Activated CD8-positive, alpha-beta memory T cell treated with anti-CD3 and anti-CD28 coated beads, Interleukin-2, amount 50 U/mL, for 4 hours (primary cell): Measurements from ENCODE around the gene TMEM253.

Source experiments
- DNase-seq: peaks from one replicate; pipeline ENCODE4 v3.0.0-alpha.2; 2020

TMEM253 gene

DNA sequence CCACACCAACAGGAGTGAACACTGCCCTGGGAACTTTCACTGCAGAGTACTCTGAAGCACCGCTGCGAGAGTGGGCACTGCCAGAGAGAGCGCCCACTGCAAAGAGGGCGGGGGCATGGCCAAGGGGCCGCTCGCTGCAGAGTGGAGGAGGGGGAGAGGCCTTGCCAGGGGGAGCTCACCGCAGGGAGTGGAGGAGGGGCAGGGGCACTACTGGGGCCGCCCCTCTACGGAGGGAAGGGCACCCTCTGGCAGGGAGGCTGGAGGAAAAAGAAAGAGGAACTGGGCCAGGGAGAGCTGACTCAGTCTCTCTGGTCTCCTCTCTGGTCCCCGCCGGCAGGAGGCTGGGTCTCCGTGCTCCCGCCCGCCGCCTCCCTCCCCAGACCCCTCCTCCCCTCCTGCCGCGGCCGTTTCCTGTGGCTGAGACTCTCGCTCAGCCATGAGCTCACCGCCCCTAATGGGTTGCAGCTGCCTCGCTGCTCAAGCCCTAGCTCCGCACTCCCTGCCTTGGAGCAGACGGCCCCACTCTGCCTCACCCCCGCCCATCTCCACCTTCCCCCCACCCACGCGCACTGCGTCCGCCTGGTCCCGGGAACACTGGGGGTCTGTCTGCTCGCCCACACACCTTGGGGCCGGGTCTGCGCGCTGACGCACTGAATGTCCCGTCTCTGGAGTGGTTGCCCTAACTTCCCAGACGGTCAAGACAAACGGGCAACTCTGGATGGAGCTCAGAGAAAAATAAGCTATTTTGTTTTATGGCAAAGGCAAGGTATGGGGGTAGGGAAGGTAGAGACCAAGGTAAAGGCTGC lies 29.4 kb upstream of the TMEM253 start:
- DNase-seq = no peak

DNA sequence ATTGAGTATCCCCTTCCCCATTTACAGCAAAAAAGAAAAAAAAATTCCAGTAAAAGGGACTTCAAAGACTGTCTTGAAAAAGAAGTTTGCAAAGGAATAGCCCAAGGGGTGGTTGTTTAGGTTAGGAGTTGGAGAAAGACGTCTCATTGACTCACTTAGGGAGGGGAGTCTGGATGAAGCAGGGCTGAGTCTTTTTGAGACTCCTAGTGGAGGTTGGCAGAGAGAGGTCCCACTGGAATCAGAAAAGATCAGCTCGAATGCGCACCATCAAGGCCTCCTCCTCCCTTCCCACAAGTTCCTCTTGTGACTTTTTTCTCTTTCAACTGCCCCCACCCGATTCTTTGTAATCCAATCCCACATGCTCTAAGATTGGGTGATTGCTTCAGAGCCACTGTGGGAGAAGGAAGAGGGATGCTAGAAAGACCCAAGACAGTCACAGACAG lies 28.8 kb upstream of the TMEM253 start:
- no peak for DNase-seq

DNA sequence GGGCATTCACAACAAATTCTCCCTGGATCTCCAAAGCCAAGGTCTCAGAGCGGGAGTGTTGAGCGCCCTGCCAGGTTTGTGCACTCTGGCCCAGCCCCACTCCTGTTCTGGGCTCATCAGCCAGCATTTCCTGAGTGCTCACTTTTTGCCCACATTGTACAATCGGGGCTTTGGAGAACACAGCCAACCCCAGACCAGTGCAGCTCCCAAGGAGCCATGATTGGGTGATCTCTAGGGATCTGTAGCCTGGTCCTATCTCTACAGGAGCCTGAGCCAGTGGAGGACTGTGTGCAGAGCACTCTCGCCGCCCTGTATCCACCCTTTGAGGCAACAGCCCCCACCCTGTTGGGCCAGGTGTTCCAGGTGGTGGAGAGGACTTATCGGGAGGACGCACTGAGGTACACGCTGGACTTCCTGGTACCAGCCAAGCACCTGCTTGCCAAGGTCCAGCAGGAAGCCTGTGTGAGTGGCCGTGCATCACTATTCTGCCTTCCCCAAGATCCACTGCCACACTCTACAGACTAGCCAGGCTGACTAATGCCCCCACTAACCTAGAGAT lies 28.0 kb upstream of the TMEM253 start:
- DNase-seq = no peak

DNA sequence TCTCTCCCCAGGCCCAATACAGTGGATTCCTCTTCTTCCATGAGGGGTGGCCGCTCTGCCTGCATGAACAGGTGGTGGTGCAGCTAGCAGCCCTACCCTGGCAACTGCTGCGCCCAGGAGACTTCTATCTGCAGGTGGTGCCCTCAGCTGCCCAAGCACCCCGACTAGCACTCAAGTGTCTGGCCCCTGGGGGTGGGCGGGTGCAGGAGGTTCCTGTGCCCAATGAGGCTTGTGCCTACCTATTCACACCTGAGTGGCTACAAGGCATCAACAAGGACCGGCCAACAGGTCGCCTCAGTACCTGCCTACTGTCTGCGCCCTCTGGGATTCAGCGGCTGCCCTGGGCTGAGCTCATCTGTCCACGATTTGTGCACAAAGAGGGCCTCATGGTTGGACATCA lies 26.9 kb upstream of the TMEM253 start:
- DNase-seq = no peak

DNA sequence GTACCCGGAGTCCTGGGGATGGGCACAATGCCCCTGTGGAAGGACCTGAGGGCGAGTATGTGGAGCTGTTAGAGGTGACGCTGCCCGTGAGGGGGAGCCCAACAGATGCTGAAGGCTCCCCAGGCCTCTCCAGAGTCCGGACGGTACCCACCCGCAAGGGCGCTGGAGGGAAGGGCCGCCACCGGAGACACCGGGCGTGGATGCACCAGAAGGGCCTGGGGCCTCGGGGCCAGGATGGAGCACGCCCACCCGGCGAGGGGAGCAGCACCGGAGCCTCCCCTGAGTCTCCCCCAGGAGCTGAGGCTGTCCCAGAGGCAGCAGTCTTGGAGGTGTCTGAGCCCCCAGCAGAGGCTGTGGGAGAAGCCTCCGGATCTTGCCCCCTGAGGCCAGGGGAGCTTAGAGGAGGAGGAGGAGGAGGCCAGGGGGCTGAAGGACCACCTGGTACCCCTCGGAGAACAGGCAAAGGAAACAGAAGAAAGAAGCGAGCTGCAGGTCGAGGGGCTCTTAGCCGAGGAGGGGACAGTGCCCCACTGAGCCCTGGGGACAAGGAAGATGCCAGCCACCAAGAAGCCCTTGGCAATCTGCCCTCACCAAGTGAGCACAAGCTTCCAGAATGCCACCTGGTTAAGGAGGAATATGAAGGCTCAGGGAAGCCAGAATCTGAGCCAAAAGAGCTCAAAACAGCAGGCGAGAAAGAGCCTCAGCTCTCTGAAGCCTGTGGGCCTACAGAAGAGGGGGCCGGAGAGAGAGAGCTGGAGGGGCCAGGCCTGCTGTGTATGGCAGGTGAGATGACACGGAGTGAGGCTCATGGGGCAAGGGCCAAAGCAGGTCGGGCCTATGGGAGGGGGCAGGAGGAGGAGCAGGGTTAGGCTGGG lies 26.2 kb upstream of the TMEM253 start:
- DNase-seq = no peak

DNA sequence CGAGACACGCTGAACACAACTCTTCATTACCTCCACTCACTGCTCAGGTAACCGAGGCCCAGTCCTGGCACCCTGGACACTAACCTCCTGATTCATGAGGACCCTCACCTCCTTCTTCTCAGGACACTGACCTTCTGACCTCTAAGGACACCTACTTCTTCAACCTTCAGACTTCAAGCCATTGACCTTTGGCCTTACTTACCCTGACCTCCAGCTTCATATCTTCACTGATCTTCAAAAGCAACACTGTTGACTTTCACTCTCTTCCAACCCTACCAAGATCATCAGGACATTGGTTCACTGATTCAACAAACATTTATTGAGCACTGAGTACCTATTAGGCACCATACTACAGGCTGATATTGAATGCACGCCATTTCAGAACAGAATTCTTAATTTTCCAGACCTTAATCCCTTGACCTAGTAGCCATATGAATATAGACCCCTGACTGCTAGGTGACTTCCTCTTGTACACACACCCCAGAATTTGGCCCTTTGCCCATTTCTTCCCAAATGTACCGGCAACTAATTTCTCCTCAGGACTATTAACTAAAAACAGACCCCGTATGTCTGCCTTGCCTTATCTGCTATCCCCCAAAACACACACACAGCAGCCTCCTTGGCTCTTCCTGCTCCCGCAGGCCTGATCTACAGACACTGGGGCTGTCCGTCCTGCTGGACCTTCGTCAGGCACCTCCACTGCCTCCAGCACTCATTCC lies 25.0 kb upstream of the TMEM253 start:
- no peak for DNase-seq

DNA sequence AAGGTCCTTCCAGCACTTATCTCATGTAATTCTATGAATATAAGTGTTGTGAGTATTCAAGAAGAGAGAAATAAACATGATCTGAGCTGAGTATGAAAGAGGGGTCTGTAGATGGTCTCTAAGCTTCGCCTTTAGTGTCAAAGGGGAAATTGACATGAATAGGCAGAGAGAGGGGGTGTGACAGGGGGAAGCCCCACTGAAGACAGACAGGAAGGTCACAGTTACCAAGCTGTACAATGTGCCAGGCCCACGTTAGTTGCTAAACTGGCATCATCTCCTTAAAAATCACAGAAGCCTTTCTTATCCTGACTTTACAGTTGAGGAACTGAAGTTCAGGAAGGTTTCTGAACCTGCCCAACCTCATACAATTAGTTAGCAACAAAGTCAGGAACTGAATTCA lies 23.2 kb upstream of the TMEM253 start:
- DNase-seq = no peak

DNA sequence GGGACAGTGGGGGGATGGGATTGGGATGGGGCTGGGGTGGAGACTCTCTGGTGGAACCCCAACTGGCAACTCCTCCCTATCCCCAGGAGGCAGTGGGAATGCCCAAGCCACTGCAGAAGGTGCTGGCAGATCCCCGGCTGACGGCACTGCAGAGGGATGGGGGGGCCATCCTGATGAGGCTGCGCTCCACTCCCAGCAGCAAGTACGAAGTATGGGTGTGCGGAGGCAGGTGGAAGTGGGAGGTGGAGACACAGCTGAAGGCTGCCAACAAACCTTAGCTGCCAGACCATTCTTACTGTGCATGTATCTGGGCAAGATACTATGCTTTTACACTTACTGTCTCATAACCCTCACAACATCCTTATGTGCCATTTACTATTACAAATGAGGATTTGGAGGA lies 22.6 kb upstream of the TMEM253 start:
- no peak for DNase-seq

DNA sequence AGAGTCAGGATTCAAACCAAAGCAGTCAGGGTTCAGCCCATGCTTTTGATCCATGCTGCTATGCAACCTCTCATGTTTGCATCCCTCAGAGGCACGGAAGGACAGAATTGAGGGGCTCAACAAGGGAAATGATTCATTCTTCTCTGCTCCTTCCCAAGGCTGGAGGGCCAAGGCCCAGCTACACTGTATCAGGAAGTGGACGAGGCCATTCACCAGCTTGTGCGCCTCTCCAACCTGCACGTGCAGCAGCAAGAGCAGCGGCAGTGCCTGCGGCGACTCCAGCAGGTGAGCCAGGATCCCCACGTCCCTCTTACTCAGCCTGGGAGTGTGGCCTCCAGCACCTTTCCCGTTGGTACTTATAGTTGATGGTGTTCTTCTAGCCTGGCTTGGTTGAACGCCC lies 22.1 kb upstream of the TMEM253 start:
- DNase-seq = no peak

DNA sequence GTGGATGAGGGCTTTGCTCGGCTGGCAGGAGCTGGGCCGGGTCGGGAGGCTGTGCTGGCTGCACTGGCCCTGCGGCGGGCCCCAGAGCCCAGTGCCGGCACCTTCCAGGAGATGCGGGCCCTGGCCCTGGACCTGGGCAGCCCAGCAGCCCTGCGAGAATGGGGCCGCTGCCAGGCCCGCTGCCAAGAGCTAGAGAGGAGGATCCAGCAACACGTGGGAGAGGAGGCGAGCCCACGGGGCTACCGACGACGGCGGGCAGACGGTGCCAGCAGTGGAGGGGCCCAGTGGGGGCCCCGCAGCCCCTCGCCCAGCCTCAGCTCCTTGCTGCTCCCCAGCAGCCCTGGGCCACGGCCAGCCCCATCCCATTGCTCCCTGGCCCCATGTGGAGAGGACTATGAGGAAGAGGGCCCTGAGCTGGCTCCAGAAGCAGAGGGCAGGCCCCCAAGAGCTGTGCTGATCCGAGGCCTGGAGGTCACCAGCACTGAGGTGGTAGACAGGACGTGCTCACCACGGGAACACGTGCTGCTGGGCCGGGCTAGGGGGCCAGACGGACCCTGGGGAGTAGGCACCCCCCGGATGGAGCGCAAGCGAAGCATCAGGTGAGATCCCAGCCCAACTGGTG lies 19.2 kb upstream of the TMEM253 start:
- DNase-seq = no peak

DNA sequence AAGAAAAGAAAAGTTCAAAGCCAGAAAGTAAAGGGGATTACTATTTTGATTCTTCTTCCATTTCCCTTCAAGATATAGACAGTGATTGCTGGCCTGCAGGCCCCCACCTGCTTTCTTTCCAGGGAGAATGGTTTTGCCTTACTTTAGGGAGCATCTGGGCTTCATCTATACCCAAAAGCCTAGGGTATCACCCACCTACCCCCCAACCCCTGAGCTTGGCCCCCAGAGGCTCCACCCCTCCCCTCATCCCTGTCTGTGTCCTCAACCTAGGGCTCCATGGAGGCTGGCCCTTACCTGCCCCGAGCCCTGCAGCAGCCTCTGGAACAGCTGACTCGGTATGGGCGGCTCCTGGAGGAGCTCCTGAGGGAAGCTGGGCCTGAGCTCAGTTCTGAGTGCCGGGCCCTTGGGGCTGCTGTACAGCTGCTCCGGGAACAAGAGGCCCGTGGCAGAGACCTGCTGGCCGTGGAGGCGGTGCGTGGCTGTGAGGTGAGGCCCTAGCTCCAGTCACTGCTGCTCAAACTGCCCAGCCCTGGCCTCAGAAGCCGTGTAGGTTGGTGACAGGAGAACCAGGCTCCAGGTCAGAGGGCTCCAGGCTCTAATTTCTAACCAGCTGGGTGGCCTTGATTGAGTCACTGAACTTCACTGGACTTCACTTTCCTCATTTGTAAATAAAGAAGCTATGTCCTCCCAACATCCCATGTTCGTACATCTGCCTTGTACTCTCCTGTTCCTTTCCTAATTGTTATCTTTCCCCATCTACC lies 17.1 kb upstream of the TMEM253 start:
- no peak for DNase-seq

DNA sequence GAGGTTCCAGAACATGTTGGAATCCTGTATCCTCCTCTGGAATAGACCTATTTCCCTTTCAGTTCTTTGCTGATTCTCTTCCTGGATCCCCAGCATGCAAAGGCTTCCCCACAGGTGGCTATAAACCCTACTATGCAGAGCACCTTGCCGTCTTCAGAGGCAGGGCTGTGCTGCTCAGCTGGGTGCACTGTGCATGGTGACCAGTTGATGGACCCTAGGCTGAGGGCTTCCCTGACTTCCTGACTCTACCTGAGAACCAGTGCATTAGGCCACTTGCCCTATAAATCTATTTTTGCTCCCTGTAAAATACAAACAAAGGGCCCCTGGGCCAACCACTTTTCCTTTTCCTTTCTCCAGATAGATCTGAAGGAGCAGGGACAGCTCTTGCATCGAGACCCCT lies 16.5 kb upstream of the TMEM253 start:
- DNase-seq = no peak

DNA sequence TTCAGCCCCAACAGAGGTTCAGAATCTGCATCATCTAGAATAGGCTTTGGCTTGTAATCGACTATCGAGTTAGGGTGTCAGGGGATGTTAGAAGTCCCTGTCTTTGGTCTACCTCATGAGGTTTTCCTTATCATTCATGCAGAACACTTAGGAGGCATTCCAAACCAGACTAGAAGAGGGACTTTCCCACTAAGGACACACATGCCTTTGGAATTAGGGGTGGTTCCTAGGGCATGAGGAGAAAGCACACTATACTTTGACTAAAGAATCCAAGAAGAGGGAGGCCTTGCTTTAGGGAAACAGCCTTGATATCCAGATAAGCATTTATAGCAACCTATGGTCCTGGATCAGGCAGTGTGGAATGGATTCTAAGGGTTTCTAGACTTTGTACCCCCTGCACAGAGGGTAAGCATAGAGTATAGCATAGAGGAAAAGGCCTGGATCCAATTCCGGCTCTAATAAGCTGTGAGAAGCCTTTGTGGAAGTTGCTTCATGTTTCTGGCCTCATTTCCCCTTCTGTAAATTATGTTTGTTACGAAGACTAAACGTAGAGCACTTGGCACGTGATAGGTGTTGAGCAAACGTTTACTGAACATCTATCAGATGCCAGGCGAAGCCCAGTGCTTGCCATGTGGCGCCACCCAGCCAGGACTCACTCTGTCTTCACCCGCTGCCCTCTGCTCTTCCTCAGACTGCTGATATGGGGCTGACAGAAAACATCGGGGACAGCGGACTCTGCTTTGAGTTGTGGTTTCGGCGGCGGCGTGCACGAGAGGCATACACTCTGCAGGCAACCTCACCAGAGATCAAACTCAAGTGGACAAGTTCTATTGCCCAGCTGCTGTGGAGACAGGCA lies 15.6 kb upstream of the TMEM253 start:
- DNase-seq = no peak

DNA sequence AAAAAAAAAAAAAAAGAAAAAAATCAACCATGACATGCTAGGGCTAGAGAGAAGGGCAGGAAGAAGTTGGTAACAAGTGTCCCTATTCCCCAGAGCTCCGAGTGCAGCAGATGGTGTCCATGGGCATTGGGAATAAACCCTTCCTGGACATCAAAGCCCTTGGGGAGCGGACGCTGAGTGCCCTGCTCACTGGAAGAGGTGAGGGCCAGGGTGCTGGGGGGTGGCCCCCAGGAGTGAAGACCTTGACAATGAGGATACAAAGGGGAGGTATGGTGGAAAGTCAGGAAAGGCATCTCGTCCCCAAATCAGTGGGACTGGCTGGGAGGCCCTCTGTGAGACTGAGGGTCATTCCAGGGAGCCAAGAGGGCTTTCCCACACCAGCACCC lies 14.0 kb upstream of the TMEM253 start:
- no peak for DNase-seq

DNA sequence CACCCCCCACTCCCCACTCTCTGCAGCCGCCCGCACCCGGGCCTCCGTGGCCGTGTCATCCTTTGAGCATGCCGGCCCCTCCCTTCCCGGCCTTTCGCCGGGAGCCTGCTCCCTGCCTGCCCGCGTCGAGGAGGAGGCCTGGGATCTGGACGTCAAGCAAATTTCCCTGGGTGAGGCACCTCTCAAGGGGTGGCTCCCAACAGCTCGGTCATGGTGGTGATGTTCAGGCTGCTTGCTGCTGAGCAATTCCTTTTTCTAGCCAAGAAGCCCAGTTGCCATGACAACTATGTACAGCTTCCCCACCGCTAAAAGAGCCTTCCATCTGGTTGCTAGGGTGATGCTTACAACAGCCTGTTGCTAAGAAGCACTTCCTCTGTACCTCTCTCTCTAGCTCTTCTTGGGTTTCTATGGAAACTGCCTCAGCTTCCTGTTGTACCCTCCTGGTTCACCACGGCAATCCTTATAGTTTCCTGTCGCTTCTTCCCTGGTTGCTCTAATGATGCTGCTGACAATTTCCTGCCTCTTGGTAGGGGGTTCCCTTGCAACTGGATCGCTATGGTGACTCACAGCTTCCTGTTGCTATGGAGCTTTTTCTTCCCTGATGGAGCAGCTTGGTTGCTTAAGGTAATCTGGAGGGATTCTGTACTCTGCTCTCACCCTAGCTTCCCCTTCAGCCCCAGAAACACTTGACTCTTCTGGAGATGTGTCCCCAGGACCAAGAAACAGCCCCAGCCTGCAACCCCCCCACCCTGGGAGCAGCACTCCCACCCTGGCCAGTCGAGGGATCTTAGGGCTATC lies 13.4 kb upstream of the TMEM253 start:
- no peak for DNase-seq

DNA sequence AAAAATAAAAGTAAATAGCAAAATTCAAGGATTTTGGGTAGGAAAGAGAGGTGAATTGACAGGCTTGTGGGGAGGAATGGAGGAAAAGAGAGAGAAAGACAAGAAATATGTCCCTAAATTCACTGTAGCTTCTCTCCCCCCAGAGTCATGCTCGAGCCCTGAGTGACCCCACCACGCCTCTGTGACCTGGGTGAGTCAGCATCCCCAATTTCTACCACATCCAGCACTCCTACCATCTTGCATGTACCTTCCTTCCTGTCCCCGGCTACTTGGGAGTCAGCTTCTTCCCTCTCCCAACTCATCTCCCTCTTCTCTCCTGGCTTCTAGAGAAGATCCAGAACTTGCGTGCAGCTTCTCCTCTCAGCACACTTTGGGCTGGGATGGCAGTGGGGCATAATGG lies 12.2 kb upstream of the TMEM253 start:
- DNase-seq = no peak

DNA sequence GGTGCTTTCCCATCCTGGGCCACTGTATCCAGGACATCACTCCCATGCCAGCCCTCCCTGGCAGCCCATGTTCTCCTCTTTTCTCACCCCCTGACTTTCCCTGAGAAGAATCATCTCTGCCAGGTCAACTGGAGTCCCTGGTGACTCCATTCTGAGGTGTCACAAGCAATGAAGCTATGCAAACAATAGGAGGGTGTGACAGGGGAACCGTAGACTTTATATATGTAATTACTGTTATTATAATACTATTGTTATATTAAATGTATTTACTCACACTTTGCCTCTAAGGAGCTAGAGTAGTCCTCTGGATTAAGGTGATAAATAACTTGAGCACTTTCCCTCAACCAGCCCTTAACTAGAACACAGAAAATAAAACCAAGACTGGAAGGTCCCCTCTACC lies 11.6 kb upstream of the TMEM253 start:
- DNase-seq = no peak

DNA sequence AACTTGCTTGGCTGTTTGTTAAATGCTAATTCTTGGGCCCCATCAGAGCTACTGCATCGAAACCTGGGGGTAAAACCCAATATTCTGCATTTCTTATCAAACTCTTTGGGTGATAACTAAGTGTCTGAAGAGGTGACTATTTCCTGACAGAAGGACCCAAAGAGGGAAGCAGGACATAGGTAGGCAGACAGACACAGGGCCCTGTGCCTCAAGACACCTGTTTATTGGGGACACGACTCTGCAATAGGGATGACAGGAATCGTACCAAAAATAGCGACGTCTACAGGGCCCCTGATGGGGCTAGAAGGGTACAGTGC lies 11.0 kb upstream of the TMEM253 start:
- no peak for DNase-seq

DNA sequence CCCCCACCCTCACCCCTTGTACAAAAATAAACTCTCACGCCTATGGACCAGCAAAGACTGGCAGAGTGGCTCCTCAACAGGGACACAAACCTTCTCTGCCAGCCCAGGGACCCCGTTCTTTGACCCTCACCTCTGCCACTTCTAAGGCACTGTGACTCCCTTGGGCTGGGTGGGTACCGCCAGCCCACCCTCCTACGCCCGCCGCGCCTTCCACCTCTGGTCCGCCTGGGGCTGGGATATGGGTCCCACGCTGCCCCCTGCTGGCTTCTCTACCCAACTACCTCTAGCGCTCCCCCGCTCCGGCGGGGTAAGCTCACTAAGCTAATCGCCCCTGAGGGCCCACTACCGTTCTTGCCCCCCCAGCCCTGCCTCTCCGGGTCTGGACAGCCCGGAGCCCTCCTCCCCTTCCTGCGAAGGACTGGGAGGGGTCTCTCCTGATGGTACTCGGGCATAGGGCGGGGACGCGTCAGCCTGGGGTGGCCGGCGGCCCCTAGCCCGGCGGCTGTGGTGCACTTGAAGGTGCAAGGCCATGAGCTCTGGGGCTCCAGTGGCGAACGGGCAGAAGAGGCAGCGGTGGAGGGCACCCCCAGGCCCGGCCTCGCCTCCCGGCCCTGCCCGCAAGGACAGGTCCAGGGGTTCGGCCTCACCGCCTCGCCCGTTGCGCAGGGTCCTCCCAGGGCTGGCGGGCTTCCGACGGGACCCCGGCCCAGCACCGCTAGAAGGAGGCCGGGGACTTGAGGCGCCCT lies 10.5 kb upstream of the TMEM253 start:
- DNase-seq = no peak
